ENCODE results near the gene EYS.

The EYS gene

GRCh38 chr6:64128301-64129024 lies 1578.6 kb downstream of the EYS start:
- no peak for DNase-seq (ENCODE audit: low spot score)

DNA sequence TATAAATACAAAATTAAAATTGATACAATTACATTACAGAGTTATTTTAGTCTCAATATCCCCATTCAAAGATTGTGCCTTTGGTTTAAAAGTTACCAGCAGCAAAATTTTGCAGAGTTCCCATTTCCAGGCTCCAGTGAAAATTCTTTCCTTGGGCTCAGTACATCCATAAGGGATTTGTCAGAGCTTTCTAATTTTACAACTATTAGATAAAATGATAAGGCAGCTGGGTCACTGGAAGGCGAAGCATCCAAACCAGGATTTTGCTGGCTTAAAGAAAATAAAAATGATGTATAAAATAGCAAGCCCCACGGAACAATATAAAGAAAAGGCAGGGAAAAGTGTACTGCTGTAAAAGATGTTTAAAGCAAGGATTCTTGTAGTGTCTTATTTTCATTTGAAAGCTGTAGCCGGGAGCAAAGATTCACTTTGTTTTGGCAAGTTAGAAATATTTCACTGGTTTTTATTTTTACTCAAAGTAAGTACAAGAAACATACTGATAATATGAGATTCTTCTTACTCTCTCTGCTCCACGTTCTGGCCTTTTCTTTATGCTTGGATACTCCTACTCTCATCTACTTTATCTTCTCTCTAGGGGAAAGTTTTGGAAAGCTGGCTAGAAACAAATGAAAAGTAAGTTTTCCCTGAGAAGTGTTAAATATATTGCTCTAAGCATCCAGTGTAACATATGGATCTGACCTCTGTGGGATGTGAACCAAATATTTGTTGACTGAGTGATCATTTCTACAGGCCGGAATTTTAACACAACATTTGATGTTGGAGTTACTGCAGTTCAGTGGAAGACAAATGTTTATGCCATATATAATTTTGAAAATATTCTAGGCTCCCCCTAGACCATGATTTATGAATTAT lies 1583.0 kb downstream of the EYS start:
- no peak for DNase-seq (ENCODE audit: low spot score)

GRCh38 chr6:64122712-64123375 lies 1584.2 kb downstream of the EYS start:
- no peak for DNase-seq (ENCODE audit: low spot score)

GRCh38 chr6:64121011-64121565 lies 1585.9 kb downstream of the EYS start:
- DNase-seq (ENCODE audit: low spot score): no peak

- no peak for DNase-seq (ENCODE audit: low spot score)
These were observed 1593.3 kb downstream of the EYS start for GRCh38 chr6:64113704-64114103.

DNA sequence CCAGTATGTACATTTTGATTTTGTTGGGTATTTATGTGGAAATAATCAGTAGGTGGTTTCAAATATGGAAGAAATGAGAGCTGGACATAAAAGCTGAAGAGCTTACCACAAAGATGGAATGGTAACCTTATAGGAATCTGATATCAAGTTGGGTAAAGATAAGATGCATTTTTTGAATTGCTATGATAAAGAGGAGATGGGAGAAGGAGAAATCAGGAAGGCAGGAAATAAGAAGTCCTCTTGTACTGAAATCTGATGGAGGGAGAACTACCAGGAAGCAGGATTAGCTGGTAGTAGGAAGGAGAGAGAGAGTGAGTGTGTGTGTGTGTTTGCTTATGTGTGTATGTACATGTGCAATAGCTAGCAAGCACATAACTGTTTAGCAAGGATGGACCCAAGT lies 1603.0 kb downstream of the EYS start:
- DNase-seq (ENCODE audit: low spot score): no peak

GRCh38 chr6:64103480-64103879 lies 1603.5 kb downstream of the EYS start:
- no peak for DNase-seq (ENCODE audit: low spot score)

- DNase-seq (ENCODE audit: low spot score): no peak
These were observed 1606.2 kb downstream of the EYS start for GRCh38 chr6:64100702-64101303.

DNA sequence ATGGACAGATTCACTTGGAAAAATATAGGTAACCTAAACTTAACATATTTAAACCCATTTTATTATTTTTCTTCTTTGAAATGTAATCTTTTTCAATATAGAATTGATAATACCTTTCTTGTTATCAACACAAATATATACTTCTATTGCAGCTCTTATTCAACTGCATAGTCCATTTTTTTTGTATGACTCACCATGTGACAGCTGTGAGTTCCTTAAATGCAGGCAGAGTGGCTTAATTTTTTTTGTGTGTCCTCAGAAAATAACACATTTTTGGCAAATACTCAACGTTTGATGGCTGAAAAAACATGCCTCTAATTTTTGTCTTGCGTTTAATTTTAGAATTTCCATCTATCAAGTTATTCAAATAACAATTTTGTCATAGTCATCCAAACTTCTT lies 1616.7 kb downstream of the EYS start:
- no peak for DNase-seq (ENCODE audit: low spot score)

GRCh38 chr6:64085126-64085525 lies 1621.9 kb downstream of the EYS start:
- DNase-seq (ENCODE audit: low spot score): no peak

DNA sequence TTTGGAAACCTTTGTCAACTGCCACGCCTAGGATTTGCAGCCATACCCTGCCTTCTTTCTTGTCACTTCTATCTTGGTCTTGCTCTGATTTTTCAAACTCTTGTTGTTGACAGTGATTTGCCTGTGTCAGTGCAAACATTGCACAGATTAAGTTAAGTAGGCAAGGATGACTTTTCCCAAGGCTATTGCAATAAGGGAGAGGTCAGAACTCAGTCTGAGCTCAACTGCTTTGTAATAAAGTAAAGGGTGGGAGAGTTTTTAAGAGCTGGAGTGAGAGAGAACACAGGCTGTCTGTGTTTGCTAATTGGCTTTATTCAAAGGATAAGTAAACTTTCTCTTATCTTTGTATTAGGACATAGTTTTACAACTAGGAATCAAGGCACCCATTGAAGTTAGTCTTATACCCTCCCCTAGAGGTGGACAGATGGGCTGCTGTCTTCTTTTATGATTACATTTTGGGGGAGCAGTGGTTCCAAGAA lies 1622.8 kb downstream of the EYS start:
- no peak for DNase-seq (ENCODE audit: low spot score)

DNA sequence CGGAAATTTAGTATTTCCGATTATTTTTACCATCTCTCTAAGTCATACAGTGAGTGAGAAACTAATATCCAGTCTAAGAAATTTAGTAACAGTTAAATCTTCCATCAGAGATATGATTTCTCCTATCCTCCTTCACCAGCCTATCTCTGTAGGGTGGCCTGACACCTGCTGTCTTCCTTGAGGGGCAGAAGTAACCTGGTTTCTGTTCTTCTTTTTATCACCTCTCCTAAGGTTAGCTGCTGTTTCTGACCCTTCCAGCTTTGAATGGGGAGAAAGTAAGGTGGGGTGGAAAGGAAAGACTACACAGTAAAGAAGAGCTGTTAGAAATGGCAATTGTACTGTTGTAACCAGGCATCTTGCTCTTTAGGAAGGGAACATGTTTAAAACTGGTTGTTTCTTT lies 1623.8 kb downstream of the EYS start:
- DNase-seq (ENCODE audit: low spot score): no peak

DNA sequence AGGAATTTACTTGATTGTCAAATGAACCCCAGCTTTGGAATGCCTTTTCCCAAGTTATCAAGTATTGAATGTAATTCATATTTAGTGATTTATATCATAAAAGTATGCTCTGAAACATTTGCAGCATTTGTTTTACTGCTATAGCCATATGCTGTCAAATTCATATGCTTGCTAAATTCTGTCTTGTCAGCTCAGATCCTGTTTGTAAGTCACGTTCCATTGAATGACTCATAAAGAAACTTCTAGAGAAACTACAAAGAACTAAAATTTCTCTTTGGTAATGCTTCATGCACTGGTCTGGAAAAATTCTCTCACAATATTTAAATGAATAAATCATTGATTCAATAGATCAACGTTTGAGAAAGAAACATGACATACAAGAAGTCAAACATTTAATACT lies 1625.6 kb downstream of the EYS start:
- DNase-seq (ENCODE audit: low spot score): no peak

- no peak for DNase-seq (ENCODE audit: low spot score)
These were observed 1632.0 kb downstream of the EYS start for GRCh38 chr6:64074981-64075380.

- DNase-seq (ENCODE audit: low spot score): no peak
These were observed 1634.3 kb downstream of the EYS start for GRCh38 chr6:64072686-64073085.

GRCh38 chr6:64064919-64065318 lies 1642.1 kb downstream of the EYS start:
- no peak for DNase-seq (ENCODE audit: low spot score)

DNA sequence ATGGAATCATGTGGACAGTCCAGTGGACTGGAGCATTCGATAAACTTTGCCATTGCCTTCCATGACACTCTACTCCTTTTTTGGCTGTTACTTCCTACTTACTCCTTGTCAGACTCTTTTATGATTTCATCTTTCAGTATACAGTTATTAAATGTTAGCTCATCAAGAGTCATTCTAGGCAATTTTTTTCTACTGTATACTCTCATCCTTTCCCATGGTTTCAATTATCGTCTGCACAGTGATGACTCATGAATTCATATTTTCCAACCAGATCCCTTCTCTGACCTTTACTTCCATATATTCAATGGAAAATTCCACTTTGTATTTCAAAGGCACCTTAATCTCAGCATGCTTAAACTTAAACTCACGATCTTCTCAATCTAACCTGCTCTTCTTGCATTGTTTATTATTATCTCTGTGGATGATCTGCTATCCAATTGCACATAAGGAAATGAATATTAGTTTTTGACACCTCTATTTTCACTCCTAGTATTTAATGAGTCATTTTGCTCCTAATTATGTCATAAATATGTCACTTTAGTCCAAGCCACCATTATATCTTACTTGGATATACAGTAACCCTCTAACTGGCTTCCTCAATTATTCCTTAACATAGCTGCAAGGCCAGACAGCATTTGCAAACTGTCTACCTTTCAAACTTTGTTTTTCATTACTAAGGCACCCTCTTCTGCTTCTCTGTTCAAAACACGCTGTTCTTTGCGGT lies 1643.9 kb downstream of the EYS start:
- no peak for DNase-seq (ENCODE audit: low spot score)

DNA sequence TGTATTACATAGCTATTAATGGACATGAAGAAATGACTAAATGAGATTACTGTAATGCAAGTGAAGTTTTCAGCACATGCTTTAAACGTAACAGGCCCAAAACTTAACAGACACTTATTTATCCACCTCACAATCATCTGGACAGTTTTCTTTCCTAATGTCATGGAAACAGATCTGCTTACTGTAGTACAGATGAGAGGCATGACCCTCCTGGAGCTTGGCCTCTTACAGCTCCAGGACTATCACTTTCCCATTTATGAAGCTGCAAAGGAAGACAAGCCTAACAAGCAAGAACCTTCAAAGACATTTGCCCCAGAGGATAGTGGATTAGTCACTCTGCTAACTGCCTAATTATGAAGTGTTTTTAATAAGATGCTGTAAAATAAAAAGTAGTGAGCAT lies 1652.2 kb downstream of the EYS start:
- DNase-seq (ENCODE audit: low spot score): no peak

- no peak for DNase-seq (ENCODE audit: low spot score)
These were observed 1656.4 kb downstream of the EYS start for GRCh38 chr6:64050590-64050989.

DNA sequence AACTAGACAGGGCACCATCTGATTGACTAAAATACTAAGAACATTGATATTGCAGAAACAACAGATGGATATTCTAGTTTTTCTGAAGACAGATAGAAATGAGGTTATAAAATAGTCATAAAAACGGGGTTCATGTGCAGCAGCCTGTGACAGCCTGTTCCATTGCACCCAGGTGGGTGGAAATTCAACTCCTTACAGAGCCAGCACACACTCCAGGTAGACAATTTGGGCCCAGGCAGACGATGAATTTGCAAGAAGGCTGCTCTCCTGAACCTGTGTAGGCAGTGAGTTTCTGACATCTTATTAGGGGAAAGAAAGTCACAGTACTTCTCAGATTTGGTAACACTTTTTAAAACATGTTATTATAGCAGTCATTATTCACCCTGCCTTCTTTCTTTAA lies 1657.3 kb downstream of the EYS start:
- no peak for DNase-seq (ENCODE audit: low spot score)

DNA sequence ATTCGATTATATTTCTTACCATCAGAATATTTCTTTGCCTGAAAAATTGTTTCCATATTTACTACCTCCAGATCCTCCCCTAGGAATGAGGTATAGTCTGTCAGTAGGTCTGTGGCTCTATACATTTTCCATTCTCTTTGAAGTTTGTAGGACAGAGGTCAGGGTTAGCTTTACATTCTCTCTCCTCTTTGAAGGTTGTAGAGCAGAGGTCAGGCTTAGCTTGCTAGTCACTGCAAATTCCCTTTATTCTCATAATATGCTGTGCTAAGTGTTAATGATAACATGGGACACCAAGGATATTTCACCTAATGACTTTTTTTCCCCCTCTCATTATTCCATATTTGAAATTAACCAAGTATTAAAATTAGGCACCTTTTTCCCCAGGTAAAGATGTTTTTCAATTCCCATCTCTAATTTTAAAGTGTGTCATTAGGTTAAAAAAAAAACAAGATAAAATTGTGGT lies 1660.2 kb downstream of the EYS start:
- DNase-seq (ENCODE audit: low spot score): no peak

Measured in GM03348 (cell line).